Measurements from ENCODE around the gene CKS2. TPM values are rescaled to one million over a fixed set of nuclear protein-coding genes. Genes with fewer than 3 reads are reported as not detected.
"Not testable (repeated sequence)": the region's sequence is repeated elsewhere in the genome, so short reads cannot be mapped to it uniquely, and the experiment has no call there.

CKS2 gene
- 17.0 and 18.6 TPM in 2 replicates for total RNA-seq

DNA sequence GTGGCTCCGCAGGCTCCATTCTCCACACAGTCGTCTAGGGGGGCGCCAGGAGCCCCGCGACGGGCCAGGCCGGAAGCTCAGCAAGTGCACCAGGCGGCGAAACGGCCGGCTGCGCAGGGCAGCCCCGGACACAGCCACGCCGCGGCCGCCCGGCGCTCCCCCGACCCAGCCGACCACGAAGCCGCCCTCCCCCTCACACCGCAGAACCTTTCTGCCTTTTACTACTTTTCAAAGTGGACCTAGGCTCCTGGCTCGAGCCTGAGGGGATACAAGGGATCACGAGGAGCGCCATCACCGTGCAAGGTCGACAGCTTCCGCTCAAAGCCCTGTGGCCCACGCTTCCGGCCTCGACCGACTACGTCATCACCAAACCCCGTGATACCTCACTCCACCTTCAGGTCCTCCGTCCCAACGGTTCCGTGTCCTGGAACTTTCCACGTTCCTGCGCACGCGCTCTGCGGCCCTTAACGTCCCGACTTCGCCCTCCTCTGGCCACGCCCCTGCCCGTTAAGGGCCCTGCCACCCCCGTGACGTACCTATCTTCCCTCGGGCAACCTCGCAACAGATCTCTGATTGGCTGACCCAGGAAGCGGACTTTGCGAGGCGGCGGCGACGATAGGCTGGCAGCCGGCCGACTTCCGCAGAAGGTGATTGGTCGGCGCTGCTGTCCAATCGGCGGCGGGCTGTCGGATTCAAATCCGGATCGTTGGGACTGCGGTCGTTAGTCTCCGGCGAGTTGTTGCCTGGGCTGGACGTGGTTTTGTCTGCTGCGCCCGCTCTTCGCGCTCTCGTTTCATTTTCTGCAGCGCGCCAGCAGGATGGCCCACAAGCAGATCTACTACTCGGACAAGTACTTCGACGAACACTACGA lies at the start of gene CKS2:
TSS of gene CKS2 (plus strand) at position 721 of the 871 bp plus-strand sequence. CDS start at position 819, 98 bp downstream.
- peaks cover 4% of the 10 kb centered on the region for H4K20me1 ChIP-seq (ENCODE audit: insufficient read depth, low read length)
- H2AFZ ChIP-seq (ENCODE audit: low read length), result peak within 1 kb of the TSS; percentile 92
- peak within 1 kb of the TSS; percentile 97 for H3K4me2 ChIP-seq (ENCODE audit: insufficient read depth, low read length)
- peaks cover 33% of the 10 kb centered on the region for H3K4me1 ChIP-seq (ENCODE audit: insufficient read depth, low read length)
- peaks cover 3% of the 10 kb centered on the region for H3K36me3 ChIP-seq (ENCODE audit: insufficient read depth, low read length)
- peaks cover 52% of the 10 kb centered on the region for H3K79me2 ChIP-seq (ENCODE audit: insufficient read depth, low read length)
- no peaks in the 10 kb centered on the region for H3K9me3 ChIP-seq (ENCODE audit: low read depth, low read length)
- TF ChIP-seq, protein P1, sequence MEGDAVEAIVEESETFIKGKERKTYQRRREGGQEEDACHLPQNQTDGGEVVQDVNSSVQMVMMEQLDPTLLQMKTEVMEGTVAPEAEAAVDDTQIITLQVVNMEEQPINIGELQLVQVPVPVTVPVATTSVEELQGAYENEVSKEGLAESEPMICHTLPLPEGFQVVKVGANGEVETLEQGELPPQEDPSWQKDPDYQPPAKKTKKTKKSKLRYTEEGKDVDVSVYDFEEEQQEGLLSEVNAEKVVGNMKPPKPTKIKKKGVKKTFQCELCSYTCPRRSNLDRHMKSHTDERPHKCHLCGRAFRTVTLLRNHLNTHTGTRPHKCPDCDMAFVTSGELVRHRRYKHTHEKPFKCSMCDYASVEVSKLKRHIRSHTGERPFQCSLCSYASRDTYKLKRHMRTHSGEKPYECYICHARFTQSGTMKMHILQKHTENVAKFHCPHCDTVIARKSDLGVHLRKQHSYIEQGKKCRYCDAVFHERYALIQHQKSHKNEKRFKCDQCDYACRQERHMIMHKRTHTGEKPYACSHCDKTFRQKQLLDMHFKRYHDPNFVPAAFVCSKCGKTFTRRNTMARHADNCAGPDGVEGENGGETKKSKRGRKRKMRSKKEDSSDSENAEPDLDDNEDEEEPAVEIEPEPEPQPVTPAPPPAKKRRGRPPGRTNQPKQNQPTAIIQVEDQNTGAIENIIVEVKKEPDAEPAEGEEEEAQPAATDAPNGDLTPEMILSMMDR (IDR thresholded peaks at IDR 0.05; ENCODE audit: extremely low read depth, low read depth, low read length), result no peak
- H3K27me3 ChIP-seq (ENCODE audit: insufficient read depth, low read length), result no peaks in the 10 kb centered on the region
- peak within 1 kb of the TSS; percentile 98 for H3K27ac ChIP-seq (ENCODE audit: low read depth, low read length)
- peak; percentile 99 for DNase-seq (ENCODE audit: insufficient read length, low spot score, missing footprints)
- H3K4me3 ChIP-seq (ENCODE audit: insufficient read depth, low read length), result peak within 1 kb of the TSS; percentile 81

DNA sequence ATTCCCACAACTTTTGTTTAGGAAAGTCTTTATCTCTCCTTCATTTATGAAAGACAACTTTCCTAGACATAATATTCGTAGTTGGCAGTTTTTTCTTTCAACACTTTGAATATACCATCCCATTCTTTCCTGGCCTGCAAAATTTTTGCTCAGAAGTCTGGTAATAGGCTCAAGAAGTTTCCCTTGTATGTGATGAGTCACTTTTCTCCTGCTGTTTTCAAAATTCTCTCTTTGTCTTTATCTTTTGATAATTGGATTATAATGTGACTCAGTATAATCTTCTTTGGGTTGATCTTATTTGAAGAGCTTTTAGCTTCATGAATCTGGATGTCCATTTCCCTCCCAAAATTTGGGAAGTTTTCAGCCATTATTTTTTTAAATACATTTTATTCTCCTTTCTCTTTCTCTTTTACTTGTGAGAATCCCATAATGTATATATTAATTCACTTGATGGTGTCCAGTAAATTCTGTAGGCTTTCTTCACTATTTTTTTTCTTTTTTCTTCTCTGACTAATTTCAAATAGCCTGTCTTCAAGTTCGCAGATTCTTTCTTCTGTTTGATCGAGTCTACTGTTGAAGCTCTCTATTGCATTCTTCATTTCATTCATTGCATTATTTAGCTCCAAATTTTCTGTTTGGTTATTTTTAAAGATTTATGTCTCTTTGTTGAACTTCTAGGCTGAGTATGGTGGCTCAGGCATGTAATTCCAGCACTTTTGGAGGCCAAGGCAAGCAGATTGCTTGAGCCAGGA lies 37.3 kb upstream of the CKS2 start:
- no peak for DNase-seq (ENCODE audit: insufficient read length, low spot score, missing footprints)
- peak overlapping the region; percentile 90 for H3K27ac ChIP-seq (ENCODE audit: low read depth, low read length)
- no peaks in the 10 kb centered on the region for H4K20me1 ChIP-seq (ENCODE audit: insufficient read depth, low read length)
- no peak overlapping the region for H3K4me2 ChIP-seq (ENCODE audit: insufficient read depth, low read length)
- peaks cover 3% of the 10 kb centered on the region for H3K4me1 ChIP-seq (ENCODE audit: insufficient read depth, low read length)
- H3K9me3 ChIP-seq (ENCODE audit: low read depth, low read length), result peaks cover 4% of the 10 kb centered on the region
- H3K79me2 ChIP-seq (ENCODE audit: insufficient read depth, low read length), result no peaks in the 10 kb centered on the region
- no peak overlapping the region for H2AFZ ChIP-seq (ENCODE audit: low read length)
- no peak overlapping the region for H3K4me3 ChIP-seq (ENCODE audit: insufficient read depth, low read length)
- no peaks in the 10 kb centered on the region for H3K36me3 ChIP-seq (ENCODE audit: insufficient read depth, low read length)
- TF ChIP-seq, protein P1 (IDR thresholded peaks at IDR 0.05; ENCODE audit: extremely low read depth, low read depth, low read length), result no peak
- H3K27me3 ChIP-seq (ENCODE audit: insufficient read depth, low read length), result no peaks in the 10 kb centered on the region

- no peaks in the 10 kb centered on the region for H3K27me3 ChIP-seq (ENCODE audit: insufficient read depth, low read length)
- DNase-seq (ENCODE audit: insufficient read length, low spot score, missing footprints), result no peak
- H3K4me2 ChIP-seq (ENCODE audit: insufficient read depth, low read length), result no peak overlapping the region
- no peak overlapping the region for H3K4me3 ChIP-seq (ENCODE audit: insufficient read depth, low read length)
- H3K9me3 ChIP-seq (ENCODE audit: low read depth, low read length), result peaks cover 4% of the 10 kb centered on the region
- TF ChIP-seq, protein P1 (IDR thresholded peaks at IDR 0.05; ENCODE audit: extremely low read depth, low read depth, low read length), result no peak
- H3K79me2 ChIP-seq (ENCODE audit: insufficient read depth, low read length), result no peaks in the 10 kb centered on the region
- peak overlapping the region; percentile 90 for H3K27ac ChIP-seq (ENCODE audit: low read depth, low read length)
- peaks cover 8% of the 10 kb centered on the region for H3K4me1 ChIP-seq (ENCODE audit: insufficient read depth, low read length)
- no peak overlapping the region for H2AFZ ChIP-seq (ENCODE audit: low read length)
- no peaks in the 10 kb centered on the region for H4K20me1 ChIP-seq (ENCODE audit: insufficient read depth, low read length)
- no peaks in the 10 kb centered on the region for H3K36me3 ChIP-seq (ENCODE audit: insufficient read depth, low read length)
These were observed 36.2 kb upstream of the CKS2 start for GRCh38 chr9:89274838-89275237.

GRCh38 chr9:89276040-89276439 lies 35.0 kb upstream of the CKS2 start:
- H3K36me3 ChIP-seq (ENCODE audit: insufficient read depth, low read length); DNase-seq (ENCODE audit: insufficient read length, low spot score, missing footprints); H3K4me1 ChIP-seq (ENCODE audit: insufficient read depth, low read length); H3K79me2 ChIP-seq (ENCODE audit: insufficient read depth, low read length); H3K4me2 ChIP-seq (ENCODE audit: insufficient read depth, low read length); H3K27ac ChIP-seq (ENCODE audit: low read depth, low read length); H3K9me3 ChIP-seq (ENCODE audit: low read depth, low read length); H3K27me3 ChIP-seq (ENCODE audit: insufficient read depth, low read length); H3K4me3 ChIP-seq (ENCODE audit: insufficient read depth, low read length); H2AFZ ChIP-seq (ENCODE audit: low read length); H4K20me1 ChIP-seq (ENCODE audit: insufficient read depth, low read length): not testable (repeated sequence)
